Measurements from ENCODE around the gene AP5S1. TPM values are rescaled to one million over a fixed set of nuclear protein-coding genes. Genes with fewer than 3 reads are reported as not detected.

Gene AP5S1
- total RNA-seq, 1 donor from 2014 or later = 13.8 TPM

DNA sequence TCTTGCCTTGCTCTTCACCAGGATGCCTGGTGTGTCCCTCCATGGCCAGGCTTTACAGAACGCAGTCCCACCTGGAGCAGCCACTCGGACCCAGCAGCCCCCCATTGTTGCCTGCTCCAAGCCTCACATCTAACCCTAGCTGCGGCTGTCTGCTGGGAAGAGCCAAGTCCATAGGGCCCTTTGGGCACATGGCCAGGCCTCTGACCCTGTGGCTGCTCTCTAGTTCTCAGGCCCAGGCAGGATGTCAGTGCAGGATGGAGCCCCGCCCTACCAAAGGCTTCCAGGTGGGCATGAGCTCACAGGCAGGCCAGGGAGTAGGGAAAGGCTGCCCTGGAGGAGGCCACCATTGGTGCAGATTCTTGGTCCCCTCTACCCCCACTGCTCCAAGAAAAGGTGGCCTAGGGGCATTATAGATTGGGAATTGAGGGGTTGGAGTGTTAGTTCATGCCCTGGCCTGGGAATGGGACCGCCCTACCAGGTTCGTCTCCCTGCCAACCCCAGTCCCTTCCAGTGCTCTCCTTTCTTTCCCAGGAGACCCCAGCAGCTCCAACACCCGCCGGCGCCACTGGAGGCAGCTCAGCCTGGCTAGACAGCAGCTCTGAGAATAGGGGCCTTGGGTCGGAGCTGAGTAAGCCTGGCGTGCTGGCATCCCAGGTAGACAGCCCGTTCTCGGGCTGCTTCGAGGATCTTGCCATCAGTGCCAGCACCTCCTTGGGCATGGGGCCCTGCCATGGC is 45.0 kb downstream of the AP5S1 start:
- Mint-ChIP-seq H3K27ac (no peak overlapping the region), H3K4me1 (no peaks in the 10 kb centered on the region), H3K9me3 (no peaks in the 10 kb centered on the region), H3K4me3 (no peak overlapping the region), H3K36me3 (peaks cover 33% of the 10 kb centered on the region), H3K27me3 (ENCODE audit: low read depth) (no peaks in the 10 kb centered on the region)
- DNase-seq (ENCODE audit: low spot score in 2 of 2, unreplicated experiment in 2 of 2) = no peak
- TF ChIP-seq, protein P1, sequence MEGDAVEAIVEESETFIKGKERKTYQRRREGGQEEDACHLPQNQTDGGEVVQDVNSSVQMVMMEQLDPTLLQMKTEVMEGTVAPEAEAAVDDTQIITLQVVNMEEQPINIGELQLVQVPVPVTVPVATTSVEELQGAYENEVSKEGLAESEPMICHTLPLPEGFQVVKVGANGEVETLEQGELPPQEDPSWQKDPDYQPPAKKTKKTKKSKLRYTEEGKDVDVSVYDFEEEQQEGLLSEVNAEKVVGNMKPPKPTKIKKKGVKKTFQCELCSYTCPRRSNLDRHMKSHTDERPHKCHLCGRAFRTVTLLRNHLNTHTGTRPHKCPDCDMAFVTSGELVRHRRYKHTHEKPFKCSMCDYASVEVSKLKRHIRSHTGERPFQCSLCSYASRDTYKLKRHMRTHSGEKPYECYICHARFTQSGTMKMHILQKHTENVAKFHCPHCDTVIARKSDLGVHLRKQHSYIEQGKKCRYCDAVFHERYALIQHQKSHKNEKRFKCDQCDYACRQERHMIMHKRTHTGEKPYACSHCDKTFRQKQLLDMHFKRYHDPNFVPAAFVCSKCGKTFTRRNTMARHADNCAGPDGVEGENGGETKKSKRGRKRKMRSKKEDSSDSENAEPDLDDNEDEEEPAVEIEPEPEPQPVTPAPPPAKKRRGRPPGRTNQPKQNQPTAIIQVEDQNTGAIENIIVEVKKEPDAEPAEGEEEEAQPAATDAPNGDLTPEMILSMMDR (IDR thresholded peaks at IDR 0.05; ENCODE audit: unreplicated experiment) = no peak

DNA sequence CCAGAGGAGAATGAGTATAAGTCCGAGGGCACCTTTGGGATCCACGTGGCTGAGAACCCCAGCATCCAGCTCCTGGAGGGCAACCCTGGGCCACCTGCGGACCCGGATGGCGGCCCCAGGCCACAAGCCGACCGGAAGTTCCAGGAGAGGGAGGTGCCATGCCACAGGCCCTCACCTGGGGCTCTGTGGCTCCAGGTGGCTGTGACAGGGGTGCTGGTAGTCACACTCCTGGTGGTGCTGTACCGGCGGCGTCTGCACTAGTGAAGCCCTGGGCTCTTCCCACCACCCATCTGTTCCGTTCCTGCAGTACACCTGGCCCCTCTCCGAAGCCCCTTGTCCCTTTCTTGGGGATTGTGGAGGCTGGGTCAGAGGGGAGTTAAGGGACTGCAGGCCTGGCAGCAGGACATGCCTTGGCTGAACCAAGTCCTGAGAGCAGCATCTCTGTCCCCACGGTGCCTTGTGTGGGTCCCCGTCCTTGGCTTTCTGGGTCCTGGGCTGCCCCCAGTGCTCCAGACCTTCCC is 45.6 kb downstream of the AP5S1 start:
- Mint-ChIP-seq H3K9me3 (no peaks in the 10 kb centered on the region), H3K27ac (no peak overlapping the region), H3K27me3 (ENCODE audit: low read depth) (no peaks in the 10 kb centered on the region), H3K4me3 (no peak overlapping the region), H3K36me3 (peaks cover 36% of the 10 kb centered on the region), H3K4me1 (no peaks in the 10 kb centered on the region)
- TF ChIP-seq, protein P1 (IDR thresholded peaks at IDR 0.05; ENCODE audit: unreplicated experiment) = no peak
- DNase-seq (ENCODE audit: low spot score in 2 of 2, unreplicated experiment in 2 of 2) = no peak

GRCh38 chr20:3866464-3866863 is 46.1 kb downstream of the AP5S1 start:
- H3K27ac Mint-ChIP-seq = no peak overlapping the region
- peaks cover 33% of the 10 kb centered on the region for H3K36me3 Mint-ChIP-seq
- H3K9me3 Mint-ChIP-seq = no peaks in the 10 kb centered on the region
- no peaks in the 10 kb centered on the region for H3K27me3 Mint-ChIP-seq (ENCODE audit: low read depth)
- TF ChIP-seq, protein P1 (IDR thresholded peaks at IDR 0.05; ENCODE audit: unreplicated experiment) = no peak
- no peak overlapping the region for H3K4me3 Mint-ChIP-seq
- DNase-seq (ENCODE audit: low spot score in 2 of 2, unreplicated experiment in 2 of 2) = no peak
- peaks cover under 1% of the 10 kb centered on the region for H3K4me1 Mint-ChIP-seq

DNA sequence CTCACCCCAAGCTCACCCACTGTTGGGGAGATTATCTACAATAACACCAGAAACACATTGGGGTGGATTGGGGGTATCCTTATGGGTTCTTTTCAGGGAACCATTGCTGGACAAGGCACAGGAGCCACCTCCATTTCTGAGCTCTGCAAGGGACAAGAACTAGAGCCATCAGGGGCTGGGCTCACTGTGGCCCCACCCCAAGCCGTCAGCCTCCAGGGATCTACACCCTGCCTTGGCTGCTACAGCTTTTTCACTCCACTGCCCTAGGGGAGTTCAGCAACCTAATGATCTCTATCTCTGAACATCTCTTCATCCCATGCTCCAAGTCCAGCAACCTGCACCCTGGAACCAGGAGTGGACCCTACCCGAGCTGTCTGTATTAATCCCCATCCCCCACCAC is 47.5 kb downstream of the AP5S1 start:
- Mint-ChIP-seq H3K4me1 (peaks cover 3% of the 10 kb centered on the region), H3K9me3 (no peaks in the 10 kb centered on the region), H3K4me3 (no peak overlapping the region), H3K27ac (no peak overlapping the region), H3K27me3 (ENCODE audit: low read depth) (no peaks in the 10 kb centered on the region), H3K36me3 (peaks cover 27% of the 10 kb centered on the region)
- DNase-seq (ENCODE audit: low spot score in 2 of 2, unreplicated experiment in 2 of 2) = no peak
- TF ChIP-seq, protein P1 (IDR thresholded peaks at IDR 0.05; ENCODE audit: unreplicated experiment) = no peak

GRCh38 chr20:3869839-3870634 is 49.7 kb downstream of the AP5S1 start:
- Mint-ChIP-seq H3K36me3 (peaks cover 32% of the 10 kb centered on the region), H3K27ac (no peak overlapping the region), H3K9me3 (no peaks in the 10 kb centered on the region), H3K4me1 (peaks cover 3% of the 10 kb centered on the region), H3K4me3 (no peak overlapping the region), H3K27me3 (ENCODE audit: low read depth) (no peaks in the 10 kb centered on the region)
- TF ChIP-seq, protein P1 (IDR thresholded peaks at IDR 0.05; ENCODE audit: unreplicated experiment) = no peak
- DNase-seq (ENCODE audit: low spot score in 2 of 2, unreplicated experiment in 2 of 2) = no peak
